Lower leg skin (tissue), 3 donors: ENCODE measurements around the gene OCIAD1.

Experiments
- CTCF ChIP-seq, 3 donors: fragments of 450-650 bp; IDR thresholded peaks; one replicate each; pipeline ENCODE4 v1.5.1; 2016; ENCODE audit warnings: antibody characterized with exemption in 3 of 3, mild to moderate bottlenecking in 3 of 3, moderate library complexity in 2 of 3
- POLR2A ChIP-seq, 2 donors: fragments of 450-650 bp; IDR thresholded peaks; one replicate each; pipeline ENCODE4 v1.6.1; 2016 to 2017; ENCODE audit warnings: antibody characterized with exemption in 2 of 2, mild to moderate bottlenecking in 1 of 2, moderate library complexity in 1 of 2

GRCh38 chr4:48801016-48801715 is 29.7 kb upstream of the OCIAD1 start:
- TF ChIP-seq POLR2A (IDR thresholded peaks at IDR 0.05) (no peak), CTCF (IDR thresholded peaks at IDR 0.05) (no peak)
